Astrocyte of the spinal cord (primary cell): ENCODE measurements around the gene ANKRD63.

Experiments used
- DNase-seq: peaks from one replicate; pipeline ENCODE4 v3.0.0; 2011; ENCODE audit warnings: low read depth, low spot score
- H3K4me3 ChIP-seq: 2 replicates; pipeline ENCODE4 v1.5.1; 2011; ENCODE audit warnings: low read depth, mild to moderate bottlenecking, low read length, moderate library complexity
- CTCF ChIP-seq: IDR thresholded peaks from 2 replicates; pipeline ENCODE4 v1.5.1; 2012; ENCODE audit warnings: low read depth, mild to moderate bottlenecking, low read length, inconsistent platforms
- in situ Hi-C: cut with HindIII; loops from 2 replicates; pipeline ENCODE4 v1.10.0; 2017; ENCODE audit warnings: low sequenced_read_pairs

The ANKRD63 gene

GRCh38 chr15:40264321-40265153, 18.3 kb downstream of the ANKRD63 start:
- in situ Hi-C loops = no loop called here
- H3K4me3 ChIP-seq = no peak overlapping the region
- TF ChIP-seq CTCF = no peak
- DNase-seq = no peak

- TF ChIP-seq CTCF = no peak
- DNase-seq = peak; percentile 84
- in situ Hi-C loops = no loop called here
- H3K4me3 ChIP-seq = no peak overlapping the region
Measured at GRCh38 chr15:40263024-40263754, 19.7 kb downstream of the ANKRD63 start.

GRCh38 chr15:40259021-40259420, 23.8 kb downstream of the ANKRD63 start:
- H3K4me3 ChIP-seq = no peak overlapping the region
- no peak for TF ChIP-seq CTCF
- DNase-seq = no peak
- in situ Hi-C loops = no loop called here

- in situ Hi-C loops = no loop called here
- no peak for TF ChIP-seq CTCF
- no peak overlapping the region for H3K4me3 ChIP-seq
- DNase-seq = peak; percentile 45
Measured at GRCh38 chr15:40258544-40258943, 24.3 kb downstream of the ANKRD63 start.

- no peak overlapping the region for H3K4me3 ChIP-seq
- DNase-seq = peak; percentile 43
- in situ Hi-C loops = no loop called here
Measured at GRCh38 chr15:40257656-40258450, 25.0 kb downstream of the ANKRD63 start.

More at GRCh38 chr15:40257656-40258450, 25.0 kb downstream of the ANKRD63 start:
- TF ChIP-seq CTCF = no peak
